LNCaP clone FGC (cell line): ENCODE measurements around the gene RELL1.

Experiments
- DNase-seq: peaks from one replicate; pipeline ENCODE4 v3.0.0-alpha.2; 2011; ENCODE audit warnings: low read depth
- H3K4me3 ChIP-seq: 2 replicates; pipeline ENCODE4 v1.5.1; 2011; ENCODE audit warnings: mild to moderate bottlenecking, low read depth, low read length, control low read depth
- CTCF ChIP-seq: IDR thresholded peaks from 2 replicates; pipeline ENCODE4 v1.5.1; 2012; ENCODE audit warnings: mild to moderate bottlenecking; ENCODE audit not compliant: control insufficient read depth, insufficient read depth; ENCODE audit errors: extremely low read depth

RELL1 gene

GRCh38 chr4:37651781-37652377, 34.3 kb downstream of the RELL1 start:
- no peak for TF ChIP-seq CTCF
- no peak overlapping the region for H3K4me3 ChIP-seq
- DNase-seq, result no peak

GRCh38 chr4:37650481-37650880, 35.7 kb downstream of the RELL1 start:
- no peak overlapping the region for H3K4me3 ChIP-seq
- TF ChIP-seq CTCF, result no peak
- no peak for DNase-seq

- TF ChIP-seq CTCF, result no peak
- no peak for DNase-seq
These were observed 36.9 kb downstream of the RELL1 start for GRCh38 chr4:37649268-37649667.

GRCh38 chr4:37648084-37648817, 37.9 kb downstream of the RELL1 start:
- TF ChIP-seq CTCF, result no peak
- DNase-seq, result peak; percentile 97
- H3K4me3 ChIP-seq, result no peak overlapping the region

More at GRCh38 chr4:37649268-37649667, 36.9 kb downstream of the RELL1 start:
- no peak overlapping the region for H3K4me3 ChIP-seq

- TF ChIP-seq CTCF, result no peak
- no peak for DNase-seq
These were observed 39.9 kb downstream of the RELL1 start for GRCh38 chr4:37646247-37646646.

GRCh38 chr4:37645736-37646135, 40.4 kb downstream of the RELL1 start:
- H3K4me3 ChIP-seq, result no peak overlapping the region
- DNase-seq, result no peak
- no peak for TF ChIP-seq CTCF

More at GRCh38 chr4:37646247-37646646, 39.9 kb downstream of the RELL1 start:
- no peak overlapping the region for H3K4me3 ChIP-seq
